PC-9 (cell line): ENCODE results near the gene CEP112.

Source experiments
- CTCF ChIP-seq: fragments of 200-600 bp; sonication (generic); conservative IDR thresholded peaks from 2 replicates; pipeline ENCODE4 v1.6.1; 2017; ENCODE audit warnings: mixed run types, antibody characterized with exemption, mild to moderate bottlenecking, moderate library complexity
- EZH2 ChIP-seq: fragments of 200-600 bp; sonication (generic); IDR thresholded peaks from 2 replicates; pipeline ENCODE4 v1.8.0; 2017; ENCODE audit warnings: antibody characterized with exemption, low read depth

- TF ChIP-seq CTCF = no peak
- no peak for TF ChIP-seq EZH2
Observed at GRCh38 chr17:65959630-65960029, 232.3 kb downstream of the CEP112 start.
